MM.1S (cell line): ENCODE results near the gene LMNTD2.

Experiments used
- DNase-seq: peaks from one replicate; pipeline ENCODE4 v3.0.0-alpha.2; 2015
- H2AFZ ChIP-seq: fragments of 300-600 bp; sonication (generic); 2 replicates; pipeline ENCODE4 v1.6.0; 2016; ENCODE audit warnings: antibody characterized with exemption, low read length
- H3F3A ChIP-seq: fragments of 300-600 bp; sonication (generic); 2 replicates; pipeline ENCODE4 v1.6.1; 2016; ENCODE audit warnings: mild to moderate bottlenecking, antibody characterized with exemption, low read length, moderate library complexity, mixed read lengths; ENCODE audit not compliant: insufficient read depth
- H3K27ac ChIP-seq: fragments of 300-600 bp; sonication (generic); 2 replicates; pipeline ENCODE4 v1.5.1; 2016; ENCODE audit warnings: mild to moderate bottlenecking, low read length
- H3K27me3 ChIP-seq: fragments of 300-600 bp; sonication (generic); replicated peaks from 2 replicates; pipeline ENCODE4 v1.6.0; 2016; ENCODE audit warnings: low read length; ENCODE audit not compliant: insufficient read depth
- H3K36me3 ChIP-seq: fragments of 300-600 bp; sonication (generic); replicated peaks from 2 replicates; pipeline ENCODE4 v1.6.1; 2016; ENCODE audit warnings: mild to moderate bottlenecking, low read length, mixed read lengths; ENCODE audit not compliant: insufficient read depth
- H3K4me1 ChIP-seq: fragments of 300-600 bp; sonication (generic); 2 replicates; pipeline ENCODE4 v1.6.1; 2016; ENCODE audit warnings: low read length, mixed read lengths
- H3K4me2 ChIP-seq: fragments of 300-600 bp; sonication (generic); 2 replicates; pipeline ENCODE4 v1.6.0; 2016; ENCODE audit warnings: low read depth, low read length
- H3K4me3 ChIP-seq: fragments of 300-600 bp; sonication (generic); 2 replicates; pipeline ENCODE4 v1.5.1; 2016; ENCODE audit warnings: low read length, mixed read lengths
- H3K79me2 ChIP-seq: fragments of 300-600 bp; sonication (generic); 2 replicates; pipeline ENCODE4 v1.6.1; 2016; ENCODE audit warnings: mixed run types, low read length, mixed read lengths
- H3K9ac ChIP-seq: fragments of 300-600 bp; sonication (generic); 2 replicates; pipeline ENCODE4 v1.6.1; 2016; ENCODE audit warnings: low read length, mixed read lengths
- H3K9me2 ChIP-seq: fragments of 300-600 bp; sonication (generic); replicated peaks from 2 replicates; pipeline ENCODE4 v1.6.1; 2016; ENCODE audit warnings: mild to moderate bottlenecking, low read length, mixed read lengths; ENCODE audit not compliant: insufficient read depth
- H3K9me3 ChIP-seq: fragments of 300-600 bp; sonication (generic); replicated peaks from 2 replicates; pipeline ENCODE4 v1.6.1; 2016; ENCODE audit warnings: mild to moderate bottlenecking, low read length, mixed read lengths; ENCODE audit not compliant: insufficient read depth
- H4K20me1 ChIP-seq: fragments of 300-600 bp; sonication (generic); 2 replicates; pipeline ENCODE4 v1.6.1; 2016; ENCODE audit warnings: mild to moderate bottlenecking, low read length, moderate library complexity, mixed read lengths; ENCODE audit not compliant: insufficient read depth
- EZH2 ChIP-seq: fragments of 300-600 bp; sonication (generic); optimal IDR thresholded peaks from 2 replicates; pipeline ENCODE3; 2017; ENCODE audit warnings: low read depth, mild to moderate bottlenecking, antibody characterized with exemption, low read length, mixed read lengths
- EZH2phosphoT487 ChIP-seq: fragments of 300-600 bp; sonication (generic); IDR thresholded peaks from 2 replicates; pipeline ENCODE4 v1.6.1; 2018; ENCODE audit warnings: antibody characterized with exemption, low read length
- TF ChIP-seq, protein P1 (sequence below): fragments of 300-600 bp; sonication (generic); IDR thresholded peaks from 2 replicates; pipeline ENCODE4 v1.5.1; 2016; ENCODE audit warnings: antibody characterized with exemption, low read length, mixed read lengths

LMNTD2 gene

DNA sequence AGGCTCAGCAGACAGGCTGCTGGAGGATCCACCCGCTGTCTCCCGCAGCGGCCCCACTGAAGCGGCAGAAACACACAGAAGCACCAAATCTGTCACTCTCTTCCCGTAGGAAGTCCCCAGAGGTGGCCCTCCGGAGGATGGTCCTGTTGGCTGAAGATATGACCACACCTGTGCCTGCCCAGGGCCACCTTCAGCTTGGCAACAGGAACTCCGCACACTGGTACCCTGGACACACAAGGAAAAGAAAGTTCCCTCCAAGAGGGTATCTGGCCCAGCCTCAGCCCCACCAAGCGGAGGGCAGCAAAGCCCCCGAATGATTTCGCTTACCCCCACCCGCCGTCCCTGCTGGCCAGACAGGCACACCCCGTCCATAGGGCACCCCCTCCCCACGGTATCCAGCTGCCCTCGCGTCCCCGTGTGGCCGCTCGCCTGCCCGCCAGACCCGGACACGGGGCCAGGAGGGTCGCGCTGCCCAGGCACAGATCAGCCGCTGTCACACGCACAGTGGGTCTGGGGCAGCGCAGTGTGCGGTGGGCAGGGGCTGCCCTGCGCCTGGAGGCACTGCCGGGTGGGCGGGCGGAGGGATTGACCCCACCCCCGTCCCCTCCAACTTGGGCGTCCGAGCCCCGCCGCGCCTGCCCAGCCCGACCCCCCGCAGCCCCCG lies 7.2 kb upstream of the LMNTD2 start:
- no peaks in the 10 kb centered on the region for H3K36me3 ChIP-seq
- peak overlapping the region; percentile 41; the same call in 1 of the 2 replicates for H3K9ac ChIP-seq
- no peaks in the 10 kb centered on the region for H4K20me1 ChIP-seq
- H2AFZ ChIP-seq: no peak overlapping the region
- no peaks in the 10 kb centered on the region for H3K9me3 ChIP-seq
- peak overlapping the region; percentile 72 for H3K4me3 ChIP-seq
- H3K27me3 ChIP-seq: peaks cover 9% of the 10 kb centered on the region
- no peaks in the 10 kb centered on the region for H3K4me1 ChIP-seq
- H3K9me2 ChIP-seq: no peaks in the 10 kb centered on the region
- peak overlapping the region; percentile 86; the same call in 1 of the 2 replicates for H3K4me2 ChIP-seq
- peaks cover 10% of the 10 kb centered on the region; the same call in 1 of the 2 replicates for H3F3A ChIP-seq
- DNase-seq: peak; percentile 6
- no peak overlapping the region for H3K27ac ChIP-seq
- H3K79me2 ChIP-seq: peaks cover 7% of the 10 kb centered on the region; the same call in 1 of the 2 replicates
- TF ChIP-seq, protein P1, sequence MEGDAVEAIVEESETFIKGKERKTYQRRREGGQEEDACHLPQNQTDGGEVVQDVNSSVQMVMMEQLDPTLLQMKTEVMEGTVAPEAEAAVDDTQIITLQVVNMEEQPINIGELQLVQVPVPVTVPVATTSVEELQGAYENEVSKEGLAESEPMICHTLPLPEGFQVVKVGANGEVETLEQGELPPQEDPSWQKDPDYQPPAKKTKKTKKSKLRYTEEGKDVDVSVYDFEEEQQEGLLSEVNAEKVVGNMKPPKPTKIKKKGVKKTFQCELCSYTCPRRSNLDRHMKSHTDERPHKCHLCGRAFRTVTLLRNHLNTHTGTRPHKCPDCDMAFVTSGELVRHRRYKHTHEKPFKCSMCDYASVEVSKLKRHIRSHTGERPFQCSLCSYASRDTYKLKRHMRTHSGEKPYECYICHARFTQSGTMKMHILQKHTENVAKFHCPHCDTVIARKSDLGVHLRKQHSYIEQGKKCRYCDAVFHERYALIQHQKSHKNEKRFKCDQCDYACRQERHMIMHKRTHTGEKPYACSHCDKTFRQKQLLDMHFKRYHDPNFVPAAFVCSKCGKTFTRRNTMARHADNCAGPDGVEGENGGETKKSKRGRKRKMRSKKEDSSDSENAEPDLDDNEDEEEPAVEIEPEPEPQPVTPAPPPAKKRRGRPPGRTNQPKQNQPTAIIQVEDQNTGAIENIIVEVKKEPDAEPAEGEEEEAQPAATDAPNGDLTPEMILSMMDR: no peak
- TF ChIP-seq EZH2: no peak

DNA sequence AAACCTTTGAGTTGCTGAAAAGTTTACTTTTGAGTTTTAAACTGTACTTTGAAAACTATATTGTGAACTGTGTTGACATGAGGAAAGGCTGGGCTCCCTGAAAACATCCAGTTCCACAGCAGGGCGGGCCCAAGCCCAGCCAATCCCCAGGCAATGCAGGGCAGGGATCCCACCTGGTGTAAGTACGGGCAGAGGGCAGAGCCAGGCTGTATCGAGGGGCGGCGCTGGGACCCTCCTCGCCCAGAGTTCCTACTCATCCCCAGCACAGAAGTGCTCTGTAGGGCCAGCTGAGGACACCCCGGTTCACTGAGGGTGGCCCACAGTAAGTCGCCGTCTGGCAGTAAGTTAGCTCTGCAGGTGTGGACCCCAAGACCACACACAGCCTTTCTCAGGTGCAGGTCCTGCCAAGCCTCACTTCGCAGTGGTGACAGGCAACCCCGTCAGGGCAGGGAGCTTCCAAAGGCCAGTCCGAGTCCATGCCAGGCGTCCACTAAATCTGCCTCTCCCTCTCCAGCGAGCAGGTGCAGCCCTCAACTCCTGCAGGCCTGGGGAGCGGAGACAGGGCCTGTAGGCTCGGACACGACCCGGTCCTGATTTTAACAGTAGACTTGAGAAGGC lies 6.6 kb upstream of the LMNTD2 start:
- no peaks in the 10 kb centered on the region for H3K4me1 ChIP-seq
- H2AFZ ChIP-seq: no peak overlapping the region
- no peak overlapping the region for H3K9ac ChIP-seq
- no peaks in the 10 kb centered on the region for H3K9me2 ChIP-seq
- H3K79me2 ChIP-seq: peaks cover 11% of the 10 kb centered on the region; the same call in 1 of the 2 replicates
- H4K20me1 ChIP-seq: no peaks in the 10 kb centered on the region
- no peak overlapping the region for H3K27ac ChIP-seq
- TF ChIP-seq EZH2phosphoT487 (no peak), EZH2 (no peak)
- TF ChIP-seq, protein P1: no peak
- no peaks in the 10 kb centered on the region for H3K9me3 ChIP-seq
- H3K36me3 ChIP-seq: no peaks in the 10 kb centered on the region
- DNase-seq: peak; percentile 5
- peaks cover 9% of the 10 kb centered on the region for H3K27me3 ChIP-seq
- H3F3A ChIP-seq: peaks cover 10% of the 10 kb centered on the region; the same call in 1 of the 2 replicates
- peak overlapping the region; percentile 86; the same call in 1 of the 2 replicates for H3K4me2 ChIP-seq
- H3K4me3 ChIP-seq: peak overlapping the region; percentile 72

DNA sequence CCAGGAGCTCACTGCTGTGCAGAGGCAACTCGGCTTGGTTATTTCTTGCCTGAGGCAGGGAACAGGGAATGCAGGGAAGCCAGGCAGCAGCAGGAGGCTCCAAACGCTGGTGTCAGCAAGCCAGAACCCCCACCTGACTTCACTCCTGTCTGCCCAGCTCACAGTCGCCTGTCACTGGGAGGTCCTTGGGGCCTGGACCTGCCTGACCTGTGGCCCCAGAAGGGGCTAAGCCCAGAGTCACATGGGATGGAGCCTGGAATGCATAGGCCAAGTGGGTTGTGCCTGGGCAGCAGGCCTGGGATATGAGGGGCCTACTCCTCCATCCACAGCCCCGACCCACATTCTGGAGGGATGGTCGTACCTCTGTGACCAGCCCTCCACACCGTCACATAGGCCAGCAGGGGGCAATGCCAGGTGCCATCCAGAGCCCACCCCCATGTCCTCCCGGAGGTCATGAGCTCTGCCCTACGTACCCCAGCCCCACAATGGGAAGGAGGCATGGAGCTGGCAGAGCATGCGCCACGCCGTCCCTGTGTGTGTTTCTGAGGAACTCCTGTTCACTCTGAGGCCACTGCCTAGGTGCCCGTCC lies 5.5 kb upstream of the LMNTD2 start:
- TF ChIP-seq, protein P1: no peak
- TF ChIP-seq EZH2phosphoT487 (no peak), EZH2 (no peak)
- Histone ChIP-seq H3K4me1 (no peaks in the 10 kb centered on the region), H4K20me1 (no peaks in the 10 kb centered on the region), H3K27ac (no peak overlapping the region), H3K36me3 (no peaks in the 10 kb centered on the region), H3K27me3 (peaks cover 9% of the 10 kb centered on the region), H3K4me2 (no peak overlapping the region), H3K4me3 (no peak overlapping the region), H3K9ac (no peak overlapping the region), H3F3A (peaks cover 10% of the 10 kb centered on the region; the same call in 1 of the 2 replicates), H3K9me2 (no peaks in the 10 kb centered on the region), H2AFZ (no peak overlapping the region), H3K9me3 (no peaks in the 10 kb centered on the region), H3K79me2 (peaks cover 22% of the 10 kb centered on the region)
- peak; percentile 3 for DNase-seq
